K562 (cell line): Measurements from ENCODE around the gene GGT5. TPM values are rescaled to one million over a fixed set of nuclear protein-coding genes. Genes with fewer than 3 reads are reported as not detected.

ENCODE experiments used
- ATAC-seq: fragments of 200-7000 bp; cut with Tn5 transposase; 3 replicates; pipeline ENCODE4 v1.9.1; 2020; ENCODE audit warnings: moderate library complexity
- BruUV-seq: library from RNA; stranded (reverse); fragments of 400-500 nt; replicated peaks from 2 replicates; lab custom pipeline; 2021; lab: Mats Ljungman, UMichigan
- CTCF ChIA-PET: fragments of 300-600 bp; formaldehyde crosslinking; extraction: SDS; loops from one replicate; lab custom pipeline; 2021; ENCODE audit warnings: low intra/inter-chr PET ratio; lab: Yijun Ruan, JAX
- POLR2A ChIA-PET: fragments of 300-600, 350-650 bp; sonication (Branson Sonifier 250); formaldehyde crosslinking; extraction: SDS; loops from one replicate; lab custom pipeline; 2021; ENCODE audit warnings: antibody characterized with exemption, inconsistent platforms; lab: Yijun Ruan, JAX
- DNase-seq, 4 experiments: peaks; one replicate each; pipeline versions ENCODE4 v3.0.0 to v3.0.0-alpha.2; 2011 to 2018; ENCODE audit warnings: low spot score in 3 of 4, mixed read lengths in 3 of 4; ENCODE audit errors: extremely low read depth in 1 of 4
- FAIRE-seq: peaks from 2 replicates; lab custom pipeline; 2011; peaks lifted over from hg19 to GRCh38; lab: Jason Lieb, UNC
- H2AFZ ChIP-seq: 2 replicates; pipeline ENCODE4 v1.6.0; 2011; ENCODE audit warnings: low read depth, low read length, control low read depth, inconsistent platforms
- H3K27ac ChIP-seq: fragments of 200-600 bp; 3 replicates; pipeline ENCODE4 v1.8.0; 2011; ENCODE audit warnings: low read depth, mild to moderate bottlenecking, control low read depth, inconsistent platforms, low read length, moderate library complexity, mixed read lengths; ENCODE audit errors: extremely low read depth
- H3K27me3 ChIP-seq, 2 experiments: fragments of 300-600 bp in 1 of 2; 2 replicates in 1 of 2; 3 replicates in 1 of 2; pipeline versions ENCODE4 v1.6.0 to v1.8.0; 2011; ENCODE audit warnings: inconsistent platforms in 2 of 2, low read length in 2 of 2, mild to moderate bottlenecking in 1 of 2, mixed read lengths in 1 of 2, moderate library complexity in 1 of 2; ENCODE audit not compliant: control insufficient read depth in 2 of 2, insufficient read depth in 2 of 2
- H3K36me3 ChIP-seq: fragments of 300-600 bp; 3 replicates; pipeline ENCODE4 v1.8.0; 2011; ENCODE audit warnings: mild to moderate bottlenecking, low read length, inconsistent platforms; ENCODE audit not compliant: control insufficient read depth, insufficient read depth
- H3K4me1 ChIP-seq, 2 experiments: fragments of 200-600 bp in 1 of 2; replicated peaks in 1 of 2; 2 replicates in 1 of 2; 3 replicates in 1 of 2; pipeline versions ENCODE4 v1.5.1 to v1.8.0; 2011; ENCODE audit warnings: inconsistent platforms in 2 of 2, low read length in 2 of 2, mild to moderate bottlenecking in 1 of 2, mixed read lengths in 1 of 2, moderate library complexity in 1 of 2; ENCODE audit not compliant: control insufficient read depth in 2 of 2, insufficient read depth in 2 of 2
- H3K4me2 ChIP-seq: 2 replicates; pipeline ENCODE4 v1.6.1; 2011; ENCODE audit warnings: low read length, control low read depth, inconsistent platforms, mixed read lengths; ENCODE audit not compliant: insufficient read depth
- H3K4me3 ChIP-seq: fragments of 200-600 bp; sonication (generic), shearing (Covaris generic); 2 replicates; pipeline ENCODE4 v1.5.1; 2016; ENCODE audit warnings: control low read depth, inconsistent platforms
- H3K79me2 ChIP-seq: fragments of 200-600 bp; 3 replicates; pipeline ENCODE4 v1.8.0; 2011; ENCODE audit warnings: low read length, inconsistent platforms; ENCODE audit not compliant: control insufficient read depth, insufficient read depth
- H3K9ac ChIP-seq, 2 experiments: 2 replicates each; pipeline versions ENCODE4 v1.6.0 to v1.6.1; 2011; ENCODE audit warnings: low read depth in 2 of 2, low read length in 2 of 2, control low read depth in 1 of 2, inconsistent platforms in 1 of 2, mild to moderate bottlenecking in 1 of 2, mixed read lengths in 1 of 2; ENCODE audit not compliant: insufficient read depth in 1 of 2
- H3K9me1 ChIP-seq: one replicate; pipeline ENCODE4 v1.6.0; 2011; ENCODE audit warnings: inconsistent platforms, mild to moderate bottlenecking, low read length, moderate library complexity; ENCODE audit not compliant: control insufficient read depth, insufficient read depth
- H3K9me3 ChIP-seq: replicated peaks from 2 replicates; pipeline ENCODE4 v1.5.1; 2011; ENCODE audit warnings: low read depth, low read length, inconsistent platforms; ENCODE audit not compliant: control insufficient read depth, insufficient read depth
- H4K20me1 ChIP-seq: replicated peaks from 2 replicates; pipeline ENCODE4 v1.6.1; 2011; ENCODE audit warnings: low read length, inconsistent platforms, mixed read lengths; ENCODE audit not compliant: control insufficient read depth, insufficient read depth
- BHLHE40 ChIP-seq: IDR thresholded peaks from 2 replicates; pipeline ENCODE4 v1.6.1; 2011; ENCODE audit warnings: low read length, improper control_type of control experiment
- RBM39 ChIP-seq: fragments of 200-400 bp; formaldehyde crosslinking; optimal IDR thresholded peaks from 2 replicates; pipeline ENCODE3; 2018; ENCODE audit warnings: low read depth, low read length
- SRSF1 ChIP-seq: fragments of 200-400 bp; formaldehyde crosslinking; IDR thresholded peaks from 2 replicates; pipeline ENCODE4 v1.6.1; 2017; ENCODE audit warnings: mild to moderate bottlenecking, low read depth, low read length, moderate library complexity
- ZNF140 ChIP-seq: fragments of 250-450 bp; sonication (Bioruptor Pico); IDR thresholded peaks from 2 replicates; pipeline ENCODE4 v1.8.0; 2021; ENCODE audit warnings: moderate library complexity, mild to moderate bottlenecking, inconsistent platforms
- ZNF224 ChIP-seq: sonication (generic); formaldehyde crosslinking; IDR thresholded peaks from 2 replicates; pipeline ENCODE4 v1.8.0; 2022; ENCODE audit warnings: mild to moderate bottlenecking, missing genetic modification reagents
- ZNF41 ChIP-seq: fragments of 250-450 bp; sonication (Bioruptor Pico); conservative IDR thresholded peaks from 2 replicates; pipeline ENCODE4 v1.4.0; 2020; ENCODE audit warnings: mild to moderate bottlenecking
- ZNF57 ChIP-seq: fragments of 450-650 bp; formaldehyde crosslinking; IDR thresholded peaks from 2 replicates; pipeline ENCODE4 v1.4.0; 2020; ENCODE audit warnings: mild to moderate bottlenecking, moderate library complexity
- WGBS: fragments of 100-300 bp; shearing (Covaris generic); methylation state at CpG from one replicate; pipeline ENCODE4 v1.1.6; 2016; ENCODE audit warnings: low coverage, mixed read lengths; ENCODE audit not compliant: insufficient coverage; ENCODE audit errors: missing lambda C conversion rate; 5-methylcytosine and 5-hydroxymethylcytosine counted together
- in situ Hi-C: fragments of 300-500 bp; cut with MboI; formaldehyde crosslinking; loops from 4 replicates; pipeline ENCODE4 v1.15.0; 2018; ENCODE audit warnings: inconsistent platforms, mixed read lengths
- intact Hi-C: fragments of 100-400 bp; cut with micrococcal nuclease; formaldehyde crosslinking; loops from 2 replicates; pipeline ENCODE4 v1.14.2; 2022
- polyA plus RNA-seq, 8 experiments: library from polyadenylated mRNA; depleted of rRNA in 4 of 8; stranded (reverse) in 5 of 8; unstranded in 3 of 8; fragments of >200 nt; fragmentation: Nextera tagmentation in 2 of 8; fragmentation: Illumina TruSeq in 1 of 8; extraction: Ambion mirVana in 2 of 8; extraction: Trizol in 1 of 8; gene quantifications; 2 replicates each; pipeline versions ENCODE4 v1.2.1 to v1.2.3, GENCODE V29; 2011 to 2014; ENCODE audit warnings: inconsistent platforms in 1 of 8, missing spikeins in 1 of 8
- total RNA-seq, 7 experiments: library from RNA; depleted of rRNA in 6 of 7; stranded (reverse); fragments of >200 nt in 6 of 7; fragmentation: Illumina TruSeq in 2 of 7; extraction: Trizol in 2 of 7; gene quantifications; 2 replicates each; pipeline versions ENCODE4 v1.2.1 to v1.2.3, GENCODE V29; 2011 to 2021; ENCODE audit warnings: low replicate concordance in 1 of 7
- TF ChIP-seq, protein P1 (sequence below), 2 experiments: fragments of 450-650 bp in 1 of 2; sonication (generic) in 1 of 2; formaldehyde crosslinking in 1 of 2; IDR thresholded peaks; 2 replicates each; pipeline versions ENCODE4 v1.7.1 to v1.9.0; 2016 to 2022; ENCODE audit warnings: inconsistent platforms in 1 of 2, mild to moderate bottlenecking in 1 of 2, missing genetic modification reagents in 1 of 2

The GGT5 gene
- total and polyA plus RNA-seq, 9 of the 15 experiments (the other 6 are each of a cell fraction or from before 2014, with no cell fraction given) = 0.07 to 0.69 (median 0.18) TPM; not detected in 4

- ATAC-seq (no peak), DNase-seq (no peak), FAIRE-seq (no peak)
- Histone ChIP-seq H3K4me2 (no peak overlapping the region), H3K4me3 (no peak overlapping the region), H4K20me1 (no peaks in the 10 kb centered on the region), H3K9ac (no peak overlapping the region), H3K4me1 (peaks cover 0 to 4% of the 10 kb centered on the region in 2 experiments; a peak in 2 of 5 replicates), H3K36me3 (no peaks in the 10 kb centered on the region), H3K79me2 (no peaks in the 10 kb centered on the region), H3K9me1 (no peaks in the 10 kb centered on the region), H3K27ac (no peak overlapping the region), H3K9me3 (no peaks in the 10 kb centered on the region), H2AFZ (no peak overlapping the region), H3K27me3 (no peaks in the 10 kb centered on the region)
- WGBS = 38% methylated on average over 1 of the region's 1 CpG
- intact Hi-C loops (no loop called here), in situ Hi-C loops (loop anchor here (5.0 kb wide), 1 partner anchor 887 kb away; no protein-coding TSS in a partner anchor)
- TF ChIP-seq RBM39 (no peak), ZNF57 (CRISPR knock-in tag) (no peak), BHLHE40 (no peak), ZNF41 (CRISPR knock-in tag) (peak; percentile 98), ZNF140 (no peak), ZNF224 (no peak), SRSF1 (no peak)
- TF ChIP-seq, protein P1, sequence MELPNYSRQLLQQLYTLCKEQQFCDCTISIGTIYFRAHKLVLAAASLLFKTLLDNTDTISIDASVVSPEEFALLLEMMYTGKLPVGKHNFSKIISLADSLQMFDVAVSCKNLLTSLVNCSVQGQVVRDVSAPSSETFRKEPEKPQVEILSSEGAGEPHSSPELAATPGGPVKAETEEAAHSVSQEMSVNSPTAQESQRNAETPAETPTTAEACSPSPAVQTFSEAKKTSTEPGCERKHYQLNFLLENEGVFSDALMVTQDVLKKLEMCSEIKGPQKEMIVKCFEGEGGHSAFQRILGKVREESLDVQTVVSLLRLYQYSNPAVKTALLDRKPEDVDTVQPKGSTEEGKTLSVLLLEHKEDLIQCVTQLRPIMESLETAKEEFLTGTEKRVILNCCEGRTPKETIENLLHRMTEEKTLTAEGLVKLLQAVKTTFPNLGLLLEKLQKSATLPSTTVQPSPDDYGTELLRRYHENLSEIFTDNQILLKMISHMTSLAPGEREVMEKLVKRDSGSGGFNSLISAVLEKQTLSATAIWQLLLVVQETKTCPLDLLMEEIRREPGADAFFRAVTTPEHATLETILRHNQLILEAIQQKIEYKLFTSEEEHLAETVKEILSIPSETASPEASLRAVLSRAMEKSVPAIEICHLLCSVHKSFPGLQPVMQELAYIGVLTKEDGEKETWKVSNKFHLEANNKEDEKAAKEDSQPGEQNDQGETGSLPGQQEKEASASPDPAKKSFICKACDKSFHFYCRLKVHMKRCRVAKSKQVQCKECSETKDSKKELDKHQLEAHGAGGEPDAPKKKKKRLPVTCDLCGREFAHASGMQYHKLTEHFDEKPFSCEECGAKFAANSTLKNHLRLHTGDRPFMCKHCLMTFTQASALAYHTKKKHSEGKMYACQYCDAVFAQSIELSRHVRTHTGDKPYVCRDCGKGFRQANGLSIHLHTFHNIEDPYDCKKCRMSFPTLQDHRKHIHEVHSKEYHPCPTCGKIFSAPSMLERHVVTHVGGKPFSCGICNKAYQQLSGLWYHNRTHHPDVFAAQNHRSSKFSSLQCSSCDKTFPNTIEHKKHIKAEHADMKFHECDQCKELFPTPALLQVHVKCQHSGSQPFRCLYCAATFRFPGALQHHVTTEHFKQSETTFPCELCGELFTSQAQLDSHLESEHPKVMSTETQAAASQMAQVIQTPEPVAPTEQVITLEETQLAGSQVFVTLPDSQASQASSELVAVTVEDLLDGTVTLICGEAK (IDR thresholded peaks at IDR 0.05) = peak; percentile 49; the same call in 1 of the 2 replicates
- TF ChIP-seq, protein P1 (CRISPR knock-in tag; IDR thresholded peaks at IDR 0.05) = no peak
- CTCF ChIA-PET = no interaction called here
- BruUV-seq = no TSS peak
- POLR2A ChIA-PET = no interaction called here
Observed at GRCh38 chr22:24224468-24224867, 20.4 kb downstream of the GGT5 start.
